TTC549 (cell line): ENCODE data around the gene ADAMTS12.

Experiments
- FAIRE-seq: peaks from 2 replicates; lab custom pipeline; 2012; peaks lifted over from hg19 to GRCh38; lab: Jason Lieb, UNC

Gene ADAMTS12

DNA sequence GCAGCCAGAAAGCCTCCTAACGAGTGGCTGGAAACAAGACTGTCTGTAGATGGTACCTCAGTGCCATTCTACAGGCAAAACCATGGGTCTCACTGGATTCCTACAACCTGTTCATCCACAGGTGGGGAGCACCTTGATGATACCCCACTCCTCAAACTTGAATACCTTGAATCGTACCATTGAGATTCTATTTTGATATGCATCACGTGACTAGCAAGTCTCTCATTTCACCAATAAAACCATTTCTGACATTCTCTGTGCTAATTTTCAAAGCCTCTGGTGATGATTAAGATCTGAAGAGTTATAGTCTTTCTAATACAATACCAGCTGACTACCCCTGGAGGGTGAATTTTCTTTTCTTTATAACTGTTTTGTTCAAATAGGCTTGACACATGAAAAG is 188.9 kb downstream of the ADAMTS12 start:
- no peak for FAIRE-seq

DNA sequence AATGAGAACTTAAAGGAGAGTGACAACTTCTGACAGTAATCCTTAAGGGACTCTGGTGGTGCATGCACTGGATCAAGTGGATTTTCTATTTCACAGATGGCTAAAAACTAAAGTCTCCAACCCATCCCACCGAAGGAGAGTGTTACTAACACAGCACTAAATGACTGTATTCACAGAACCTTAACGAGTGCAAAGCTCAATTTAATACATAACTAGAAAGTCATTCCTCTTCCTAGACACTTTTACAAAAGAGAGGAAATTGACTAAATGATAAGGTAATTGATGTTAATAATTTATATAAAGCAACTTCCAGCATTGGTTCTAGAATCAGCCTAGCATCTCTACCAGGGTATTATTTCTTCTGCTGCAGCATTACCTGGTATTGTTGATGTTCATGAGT is 189.8 kb downstream of the ADAMTS12 start:
- FAIRE-seq: no peak

DNA sequence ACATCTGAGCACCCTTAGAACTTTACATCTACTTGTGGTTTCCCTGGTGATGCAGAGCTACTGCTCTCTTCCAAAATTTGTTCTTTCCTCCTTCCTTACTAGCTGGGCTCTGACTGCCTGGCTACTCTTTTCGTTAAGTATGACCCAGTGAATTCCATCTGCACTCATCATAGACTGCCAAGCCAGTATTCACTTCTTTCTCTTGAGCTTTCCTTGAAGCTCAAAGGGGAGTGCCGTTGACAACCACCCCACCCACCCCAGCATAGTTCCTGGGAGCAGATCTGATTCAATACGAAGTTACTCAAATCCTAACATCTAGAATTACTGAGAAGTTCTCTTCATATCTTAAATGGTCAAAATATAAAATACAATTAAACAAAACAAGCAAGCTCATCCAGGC is 190.5 kb downstream of the ADAMTS12 start:
- FAIRE-seq: no peak

DNA sequence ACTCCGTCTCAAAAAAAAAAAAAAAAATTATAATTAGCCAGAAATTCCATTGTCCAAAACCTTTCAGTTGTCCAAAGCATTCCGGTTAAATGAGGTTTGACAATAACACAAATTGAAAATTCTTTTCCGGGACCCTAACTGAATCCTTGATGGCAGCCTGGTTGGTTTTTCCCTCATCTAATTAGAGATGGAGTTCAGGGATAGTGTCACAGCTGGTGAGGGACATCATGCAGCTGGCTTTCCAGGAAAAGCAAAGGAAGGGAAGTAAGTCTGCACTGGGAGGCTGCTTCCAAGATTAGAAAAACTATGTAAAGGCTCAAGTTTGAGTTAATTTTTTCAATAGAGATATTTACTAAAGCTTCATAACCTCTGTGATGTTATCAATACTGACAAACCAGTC is 195.4 kb downstream of the ADAMTS12 start:
- no peak for FAIRE-seq

DNA sequence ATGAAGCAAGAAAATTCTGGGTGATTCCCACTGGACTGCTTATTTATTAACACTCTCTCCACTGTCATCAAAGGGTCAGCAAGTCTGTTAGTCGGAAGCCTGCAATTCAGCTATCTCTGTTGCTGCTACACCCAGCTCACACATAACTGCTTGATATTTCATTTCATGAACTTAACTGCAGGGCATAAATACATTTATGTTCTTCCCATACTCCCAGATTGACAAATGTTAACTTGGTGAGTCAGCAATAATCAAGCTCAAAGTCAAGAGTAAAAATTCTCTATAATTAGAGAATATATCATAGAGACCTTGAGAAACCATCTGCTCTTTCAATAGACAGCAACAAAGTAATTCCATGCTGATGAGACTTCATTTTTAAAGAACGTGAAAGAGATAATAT is 198.8 kb downstream of the ADAMTS12 start:
- FAIRE-seq: no peak

DNA sequence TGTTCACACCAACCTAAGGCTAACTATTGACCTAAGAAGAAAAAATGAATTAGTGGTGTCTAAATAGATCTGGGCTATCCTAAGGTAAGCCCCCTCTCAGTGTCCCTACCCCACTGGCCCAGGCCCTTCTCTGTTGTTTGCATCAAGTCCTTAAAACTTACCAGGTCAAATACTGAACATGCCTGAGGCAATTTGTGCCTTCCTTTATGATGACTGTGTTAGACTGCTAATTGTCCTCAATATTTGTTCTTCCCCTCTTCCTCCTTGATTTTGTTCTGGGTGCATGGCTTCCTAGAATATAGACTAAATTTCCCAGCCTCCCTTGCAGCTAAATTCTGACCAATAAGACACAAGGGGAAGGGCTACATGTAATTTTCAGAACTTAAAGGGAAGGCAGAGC is 199.9 kb downstream of the ADAMTS12 start:
- no peak for FAIRE-seq

DNA sequence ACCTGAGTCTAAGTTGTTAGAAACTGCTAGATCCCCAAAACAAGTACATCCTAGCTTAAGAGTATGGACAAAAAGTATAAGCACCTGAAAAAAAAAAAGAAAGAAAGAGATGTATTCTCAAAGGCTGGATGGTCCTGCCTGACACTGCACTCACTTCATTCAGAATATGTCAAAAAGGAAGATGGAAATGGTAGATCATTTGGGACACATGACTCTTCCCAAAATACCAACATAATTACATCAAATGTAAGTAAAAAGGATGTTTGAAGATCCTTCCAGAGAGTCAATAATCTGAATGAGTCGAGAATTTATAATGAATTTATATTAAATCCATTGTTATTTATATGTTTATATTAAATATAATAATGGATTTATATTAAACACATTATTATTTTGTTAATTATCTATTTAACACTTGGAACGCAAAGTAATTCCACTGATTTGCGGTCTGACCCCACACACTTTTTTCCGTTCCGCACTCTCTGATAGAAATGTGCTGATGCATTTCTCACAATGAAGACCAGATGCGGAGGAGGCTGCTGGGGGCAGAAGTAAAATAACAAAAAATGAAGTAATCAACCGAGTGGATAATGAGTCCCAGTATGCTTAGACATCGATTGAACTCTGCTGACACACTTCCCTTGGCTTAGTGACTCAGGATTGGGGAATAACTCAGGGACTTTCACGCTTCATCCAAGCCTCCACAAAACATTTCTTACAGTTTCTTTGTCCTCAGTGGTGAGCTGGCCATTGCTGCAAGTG is 201.2 kb downstream of the ADAMTS12 start:
- FAIRE-seq: no peak

DNA sequence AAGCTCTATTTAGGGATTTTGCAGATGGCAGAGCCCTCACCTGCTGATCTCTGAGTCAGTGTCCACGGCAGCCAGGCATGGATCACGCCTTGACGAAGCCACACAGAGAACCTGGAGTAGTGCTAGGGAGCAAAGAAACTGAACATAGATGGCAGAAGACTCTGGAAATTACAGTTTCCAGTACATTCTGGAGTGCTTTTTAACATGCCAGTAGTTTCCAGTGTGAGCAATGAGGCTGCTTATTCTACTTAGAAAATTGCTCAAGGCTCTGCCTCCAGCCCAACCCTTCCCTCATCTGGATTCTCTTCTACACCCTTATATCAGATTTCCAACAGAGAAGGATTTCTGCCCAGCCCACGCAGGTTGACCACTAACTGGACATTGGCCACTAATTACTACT is 203.3 kb downstream of the ADAMTS12 start:
- FAIRE-seq: no peak

DNA sequence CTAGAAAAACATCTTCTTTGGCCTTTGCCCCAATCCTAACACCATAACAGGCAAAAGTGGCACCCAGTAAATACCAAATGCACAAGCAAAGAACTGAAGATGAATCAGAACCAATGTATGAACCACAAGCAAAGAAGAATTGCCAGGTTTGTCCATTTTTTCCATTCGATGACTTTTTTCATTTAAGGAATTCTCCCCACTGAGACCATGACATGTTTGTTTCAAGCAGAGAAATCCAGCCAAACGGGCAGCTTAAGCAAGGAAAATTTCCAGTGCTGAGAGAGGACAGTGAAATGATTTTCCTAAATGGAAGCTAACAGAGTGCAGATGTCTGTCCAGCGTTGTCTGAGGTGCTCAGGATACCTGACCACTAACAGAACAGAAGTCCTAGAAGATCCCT is 203.7 kb downstream of the ADAMTS12 start:
- FAIRE-seq: no peak

DNA sequence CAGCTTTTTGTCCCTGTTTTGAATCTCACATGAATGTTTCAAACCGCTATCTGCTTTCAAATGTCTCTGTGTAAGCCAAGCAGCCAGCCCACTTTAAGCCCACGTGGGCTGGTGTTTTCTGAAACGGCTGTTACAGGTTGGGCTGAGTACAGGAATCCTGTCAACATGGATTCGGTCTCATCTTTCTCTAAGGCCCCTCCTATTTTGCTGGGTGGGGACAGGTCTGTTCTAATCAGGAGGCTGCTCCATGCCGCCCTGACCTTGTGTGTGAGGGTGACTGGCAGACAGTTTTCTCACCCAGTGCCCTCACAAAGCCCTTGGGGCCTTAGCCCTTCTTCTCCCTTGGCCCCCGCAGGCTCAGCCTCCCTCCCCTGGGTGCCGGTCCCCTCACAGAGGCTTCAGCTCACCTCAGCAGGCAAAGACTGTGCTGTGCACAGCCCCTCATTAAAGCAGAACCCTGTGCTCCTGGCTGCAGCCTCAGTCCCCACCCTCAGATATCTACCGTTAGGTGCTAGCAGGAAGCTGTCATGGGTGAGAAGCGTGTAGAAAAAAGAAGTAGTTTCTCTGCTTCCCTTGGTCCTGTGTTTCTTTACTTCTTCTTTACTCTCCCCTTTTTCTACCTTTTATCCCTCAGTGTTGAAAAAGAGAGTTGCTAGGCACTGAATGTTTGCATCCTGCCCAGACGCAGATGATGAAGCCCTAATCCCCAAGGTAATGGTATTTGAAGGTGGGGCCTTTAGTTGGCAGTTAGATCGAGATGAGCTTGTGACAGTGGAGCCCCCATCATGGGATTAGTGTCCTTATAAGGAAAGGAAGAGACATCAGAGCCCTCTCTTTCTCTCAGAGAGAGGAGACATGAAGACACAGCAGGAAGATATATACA is 205.7 kb downstream of the ADAMTS12 start:
- FAIRE-seq: no peak

DNA sequence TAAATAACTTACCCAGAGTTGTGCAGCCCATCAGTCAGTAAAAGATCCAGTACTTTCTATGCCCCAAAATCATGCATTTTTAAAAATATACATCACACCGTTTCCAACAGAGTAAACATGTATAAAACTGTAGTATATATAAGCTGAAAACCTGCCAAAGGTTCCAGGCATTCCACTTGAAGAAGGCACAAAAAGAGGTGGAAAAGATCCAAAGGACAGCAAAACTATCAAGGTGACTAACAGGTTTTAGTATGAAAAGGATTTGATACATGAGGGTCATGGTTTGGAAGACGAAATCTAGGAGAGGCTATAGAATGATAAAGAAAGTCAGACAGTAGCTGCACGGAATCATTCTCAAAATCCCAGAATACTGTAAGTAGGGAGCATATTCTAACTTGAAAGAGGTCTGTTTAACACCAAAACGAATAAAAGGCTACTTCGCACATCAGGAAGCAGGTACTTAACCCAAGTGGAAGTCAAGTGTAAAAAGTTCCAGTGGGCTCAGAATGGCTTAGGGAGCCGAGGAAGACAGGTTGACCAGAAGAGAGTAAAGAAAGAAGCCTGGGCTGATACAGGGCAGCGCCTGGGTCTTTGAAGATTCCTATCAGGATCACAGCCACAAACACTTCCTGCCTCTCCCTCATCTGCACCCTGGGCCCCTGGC is 207.2 kb downstream of the ADAMTS12 start:
- FAIRE-seq: no peak

DNA sequence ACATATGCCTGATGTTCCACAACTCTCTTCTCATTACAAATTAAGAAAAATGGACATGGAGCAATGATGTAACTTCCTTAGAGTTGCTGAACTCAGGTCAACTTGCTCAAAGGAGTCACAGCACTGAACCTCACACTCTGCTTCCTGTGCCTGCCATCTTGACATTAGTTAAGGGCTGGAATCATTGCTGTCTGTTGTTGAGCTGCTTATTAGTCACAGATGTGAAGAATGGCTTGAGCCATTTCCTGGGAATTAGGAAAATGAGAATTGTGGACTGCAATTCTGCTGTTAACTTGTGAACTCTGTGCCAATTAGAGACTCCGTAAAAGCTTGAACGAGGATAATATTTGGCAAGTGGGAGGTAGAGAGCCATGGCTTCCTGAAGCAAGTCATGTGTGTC is 212.0 kb downstream of the ADAMTS12 start:
- no peak for FAIRE-seq

DNA sequence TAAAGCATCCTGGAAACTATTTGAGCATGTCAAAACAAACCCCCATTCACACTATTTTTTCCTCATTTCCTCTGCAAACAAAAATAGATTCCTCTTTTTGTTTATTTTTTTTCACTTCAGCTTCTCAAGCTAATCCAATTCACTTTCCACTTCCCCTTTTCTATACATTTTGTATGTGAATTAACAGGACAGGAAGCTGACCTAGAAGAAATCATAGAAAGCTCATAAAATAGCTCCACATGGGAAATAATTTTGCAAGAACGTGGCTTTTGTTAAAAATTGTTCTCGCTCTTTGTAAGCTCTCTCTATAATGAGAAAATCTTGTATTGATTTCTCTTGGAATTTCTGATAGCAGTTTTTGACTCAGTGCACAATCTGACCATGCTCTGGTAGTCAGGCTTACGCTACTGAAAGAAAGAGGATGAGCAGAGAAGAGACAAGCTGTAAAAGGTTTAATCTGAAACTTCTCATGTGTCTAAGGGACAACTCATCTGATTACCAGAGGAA is 215.8 kb downstream of the ADAMTS12 start:
- no peak for FAIRE-seq

DNA sequence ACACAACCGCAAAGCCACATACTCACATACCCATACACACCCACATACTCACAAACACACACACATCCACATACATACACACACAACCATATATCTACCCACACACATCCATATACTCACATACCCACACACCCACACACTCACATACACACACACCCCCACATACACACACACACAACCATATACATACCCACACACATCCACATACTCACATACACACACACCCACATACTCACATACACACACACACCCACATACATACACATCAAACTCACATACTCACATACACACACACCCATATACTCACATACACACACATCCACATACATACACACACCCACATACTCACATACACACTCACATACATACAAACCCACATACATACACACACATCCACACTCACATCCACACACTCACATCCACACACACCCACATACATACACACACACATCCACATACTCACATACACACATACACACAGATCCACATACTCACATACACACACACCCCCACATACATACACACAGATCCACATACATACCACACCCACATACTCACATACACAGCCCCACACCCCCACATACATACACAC is 220.0 kb downstream of the ADAMTS12 start:
- no peak for FAIRE-seq

DNA sequence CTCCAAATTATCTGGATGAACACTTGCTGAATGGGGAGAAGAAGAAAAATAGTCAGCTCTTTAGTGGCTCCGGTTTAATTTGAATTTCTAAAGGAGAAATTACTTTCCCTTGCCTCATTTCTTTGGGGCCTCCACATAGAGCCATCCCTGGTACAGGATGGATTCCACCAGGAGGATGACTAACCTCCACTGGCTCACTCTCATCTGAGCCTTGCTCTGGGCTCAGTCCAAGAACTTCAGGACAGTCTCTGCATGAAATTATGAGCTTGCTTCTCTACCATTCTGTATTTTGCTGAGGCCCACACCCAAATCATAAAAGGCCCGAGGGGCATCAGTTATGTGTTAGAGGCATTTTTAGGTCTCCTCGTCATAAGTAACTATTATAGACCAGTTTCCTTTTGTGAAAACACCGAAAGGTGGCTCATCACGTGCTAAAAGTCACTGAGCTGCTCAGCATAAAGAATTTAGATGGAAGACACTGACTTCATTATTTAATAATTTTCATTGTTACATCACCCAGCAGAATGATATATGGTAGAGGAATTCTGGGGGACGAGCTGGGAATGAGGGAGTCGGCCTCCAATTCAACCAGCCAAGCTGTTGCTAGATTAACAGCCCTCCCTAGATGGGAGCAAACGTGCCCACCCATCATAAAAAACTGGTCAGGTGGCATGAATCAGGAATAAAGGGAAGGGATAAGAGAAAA is 228.9 kb downstream of the ADAMTS12 start:
- FAIRE-seq: no peak

DNA sequence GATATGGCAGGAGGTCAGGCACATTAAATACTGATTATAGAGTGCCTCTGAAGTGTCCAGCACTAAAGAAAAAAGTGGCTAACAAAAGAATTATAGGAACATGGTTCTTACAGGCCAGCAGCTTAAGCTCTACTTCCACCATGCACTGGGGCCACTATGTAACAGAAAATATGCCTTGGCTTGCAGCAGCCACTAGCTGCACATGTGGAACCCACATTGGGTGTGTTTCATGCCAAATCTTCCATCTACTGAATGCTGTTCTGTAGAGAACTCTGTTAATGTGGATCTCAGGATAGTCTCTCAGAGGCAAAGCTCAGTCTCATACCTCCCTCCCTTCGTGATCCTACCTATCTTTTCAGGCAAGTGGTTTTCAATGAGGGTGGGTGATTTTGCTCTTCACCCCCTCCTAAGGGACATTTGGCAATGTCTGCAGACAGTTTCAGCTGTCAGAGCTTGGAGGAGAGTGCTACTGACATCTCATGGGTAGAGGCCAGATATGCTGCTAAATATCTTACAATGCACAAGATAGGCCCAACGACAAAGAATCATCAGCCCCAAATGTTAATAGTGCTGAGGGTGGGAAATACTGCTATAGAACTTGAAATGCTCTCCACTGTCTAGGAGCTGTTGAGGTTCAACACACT is 232.1 kb downstream of the ADAMTS12 start:
- no peak for FAIRE-seq

DNA sequence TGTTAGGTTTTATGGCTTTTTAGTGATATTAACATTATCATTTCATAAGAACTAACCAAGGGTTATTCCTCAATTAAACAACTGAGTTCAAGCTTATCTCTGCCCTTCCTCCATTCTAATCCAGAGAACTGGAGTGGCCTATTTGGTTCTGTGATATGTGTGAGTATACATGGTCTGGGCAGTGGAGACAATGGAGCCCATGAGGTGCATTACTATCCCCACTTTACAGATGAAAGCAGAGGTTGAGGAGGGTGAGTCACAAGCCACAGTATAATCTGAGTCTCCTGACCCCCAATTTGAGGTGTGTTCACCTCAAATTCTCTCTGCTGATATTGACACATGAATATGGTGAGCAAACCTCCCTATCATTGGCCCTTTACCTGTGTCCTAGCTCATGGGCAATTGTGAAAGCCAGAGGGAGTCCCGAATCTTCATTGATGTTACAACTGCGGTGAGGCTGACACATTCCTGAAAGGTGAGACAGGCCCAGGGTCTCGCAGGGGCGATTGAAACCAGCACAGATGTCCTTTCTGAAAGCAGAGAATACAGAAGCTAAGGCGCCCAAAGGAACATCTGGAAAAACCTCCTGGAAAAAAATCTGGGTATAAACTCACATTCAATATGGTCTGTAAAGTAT is 233.9 kb downstream of the ADAMTS12 start:
- no peak for FAIRE-seq

DNA sequence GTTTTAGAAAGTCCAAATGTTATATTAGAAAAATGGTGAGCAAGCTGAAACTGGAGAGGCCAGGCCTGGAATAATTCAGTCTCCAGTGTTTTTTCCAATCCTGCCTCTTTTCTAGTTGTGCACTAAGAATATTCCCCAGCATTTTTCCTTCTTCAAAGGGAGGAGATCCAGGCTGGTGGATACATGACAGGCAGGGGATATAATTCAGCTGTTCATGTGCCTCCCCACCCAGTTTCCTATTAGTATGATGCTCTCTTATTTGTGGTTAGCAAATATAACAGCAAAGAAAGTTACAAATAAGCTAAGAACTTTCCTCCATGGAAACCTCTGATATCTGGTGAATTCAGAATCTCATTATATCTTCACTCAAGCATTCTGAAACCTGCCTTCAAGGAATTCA is 234.6 kb downstream of the ADAMTS12 start:
- no peak for FAIRE-seq

DNA sequence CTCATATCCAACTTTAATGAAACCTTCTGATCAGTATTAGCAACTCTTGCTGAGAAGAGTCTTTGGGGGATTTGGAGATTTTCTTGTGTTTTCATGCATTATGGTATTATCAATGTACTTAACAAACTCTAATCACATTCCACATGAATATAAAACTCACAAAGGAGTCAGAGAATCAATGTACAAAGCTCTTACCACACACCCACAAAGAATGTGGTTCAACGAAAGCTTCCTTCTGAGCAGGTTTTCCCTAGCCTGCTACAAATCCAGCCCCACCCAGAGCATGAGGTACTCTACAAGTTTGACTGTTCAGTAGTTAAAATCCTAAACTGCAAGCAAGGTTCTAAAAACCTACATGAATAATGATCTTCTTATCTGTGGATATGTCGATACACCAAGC is 240.9 kb downstream of the ADAMTS12 start:
- FAIRE-seq: no peak

DNA sequence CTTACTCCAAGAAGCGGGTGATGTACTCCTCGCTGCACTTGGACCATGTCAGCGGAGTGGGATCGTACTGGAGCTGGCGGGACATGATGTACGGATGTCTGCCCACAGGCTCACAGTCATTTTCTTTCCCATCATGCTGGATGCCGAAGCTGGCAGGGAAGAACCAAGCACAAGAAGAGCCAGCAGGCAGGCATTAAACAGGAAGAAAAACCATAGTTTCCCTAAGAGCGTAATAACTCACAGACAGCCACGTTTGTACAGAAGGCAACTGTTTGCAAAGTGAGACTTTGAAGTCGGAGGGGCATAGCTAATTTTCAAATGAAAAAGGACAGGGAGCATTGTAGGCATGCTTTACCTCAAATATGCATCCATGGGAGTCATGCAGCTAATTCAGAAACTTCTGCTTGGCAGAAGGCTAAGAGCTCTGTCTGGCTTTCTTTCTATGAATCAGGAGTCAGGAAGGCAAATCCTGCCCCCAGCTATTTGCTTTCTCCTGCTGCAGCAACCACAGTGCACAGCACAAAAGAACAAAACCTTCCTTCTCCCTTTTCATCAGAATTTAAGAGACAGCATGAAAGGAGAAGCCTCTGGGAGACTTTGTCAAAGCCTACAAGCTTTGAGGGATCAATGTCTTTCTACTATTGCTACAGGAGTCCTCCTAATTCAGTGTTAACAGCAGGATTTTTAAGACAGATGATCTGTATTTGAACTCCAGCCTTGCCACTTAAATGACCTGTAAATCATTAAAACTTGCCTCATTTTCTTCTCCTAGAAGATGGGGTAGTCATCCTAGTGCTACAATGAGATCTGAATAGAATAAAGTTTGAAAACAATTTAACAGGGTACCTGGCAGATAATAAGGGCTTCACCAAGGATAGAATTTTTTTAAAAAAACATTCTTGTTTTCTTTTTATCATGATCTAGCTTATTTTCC is 242.0 kb downstream of the ADAMTS12 start:
- no peak for FAIRE-seq
